WTC11 (cell line): ENCODE results near the gene MICAL3. TPM values are rescaled to one million over a fixed set of nuclear protein-coding genes. Genes with fewer than 3 reads are reported as not detected.

Source experiments
- ATAC-seq: fragments of 200-7000 bp; cut with Tn5 transposase; 2 replicates; pipeline ENCODE4 v1.10.0; 2021; ENCODE audit warnings: mild to moderate bottlenecking, moderate library complexity
- CTCF ChIA-PET: fragments of 300-600 bp; sonication (Branson Sonifier 250); formaldehyde crosslinking; loops from one replicate; lab custom pipeline; 2021; ENCODE audit warnings: antibody characterized with exemption; lab: Charles Lee
- POLR2A ChIA-PET: fragments of 350-600 bp; sonication (Branson Sonifier 250); formaldehyde crosslinking; loops from one replicate; lab custom pipeline; 2021; ENCODE audit warnings: antibody characterized with exemption; lab: Charles Lee
- DNase-seq: peaks from one replicate; pipeline ENCODE4 v3.0.0; 2021; ENCODE audit warnings: low spot score
- H3K27ac Mint-ChIP-seq: 2 replicates; pipeline ENCODE4 v1.8.0; 2021; ENCODE audit warnings: mixed read lengths
- H3K27me3 Mint-ChIP-seq: 2 replicates; pipeline ENCODE4 v1.8.0; 2021; ENCODE audit warnings: low read depth, mild to moderate bottlenecking, moderate library complexity, mixed read lengths
- H3K36me3 Mint-ChIP-seq: 2 replicates; pipeline ENCODE4 v1.8.0; 2021; ENCODE audit warnings: mixed read lengths
- H3K4me1 Mint-ChIP-seq: 2 replicates; pipeline ENCODE4 v1.8.0; 2022; ENCODE audit warnings: mixed read lengths
- H3K4me3 Mint-ChIP-seq: 2 replicates; pipeline ENCODE4 v1.8.0; 2021; ENCODE audit warnings: mild to moderate bottlenecking, moderate library complexity, mixed read lengths
- H3K9me3 Mint-ChIP-seq: 2 replicates; pipeline ENCODE4 v1.8.0; 2021; ENCODE audit warnings: mixed read lengths
- ATF1 ChIP-seq: sonication (generic); formaldehyde crosslinking; IDR thresholded peaks from 2 replicates; pipeline ENCODE4 v1.8.1; 2023; ENCODE audit warnings: mild to moderate bottlenecking, moderate library complexity, missing genetic modification reagents
- CREM ChIP-seq: sonication (generic); formaldehyde crosslinking; IDR thresholded peaks from 2 replicates; pipeline ENCODE4 v1.8.1; 2022; ENCODE audit warnings: mild to moderate bottlenecking, missing genetic modification reagents, moderate library complexity
- ELF4 ChIP-seq: sonication (generic); formaldehyde crosslinking; IDR thresholded peaks from 2 replicates; pipeline ENCODE4 v1.8.1; 2022; ENCODE audit warnings: low read depth, mild to moderate bottlenecking, moderate library complexity, missing genetic modification reagents
- NR3C1 ChIP-seq: sonication (generic); formaldehyde crosslinking; conservative IDR thresholded peaks from 2 replicates; pipeline ENCODE4 v1.8.1; 2023; ENCODE audit warnings: low read depth, mild to moderate bottlenecking, missing genetic modification reagents
- RORB ChIP-seq: fragments of 250-450 bp; sonication (Bioruptor Pico); IDR thresholded peaks from 2 replicates; pipeline ENCODE4 v1.9.0; 2021; ENCODE audit warnings: mild to moderate bottlenecking
- SMAD4 ChIP-seq: sonication (generic); formaldehyde crosslinking; IDR thresholded peaks from 2 replicates; pipeline ENCODE4 v1.8.0; 2022; ENCODE audit warnings: mild to moderate bottlenecking, missing genetic modification reagents
- ZNF396 ChIP-seq: fragments of 250-450 bp; sonication (Bioruptor Pico); IDR thresholded peaks from 2 replicates; pipeline ENCODE4 v1.8.0; 2021; ENCODE audit warnings: mild to moderate bottlenecking, moderate library complexity, borderline replicate concordance
- total RNA-seq: library from RNA; stranded (reverse); gene quantifications from 3 replicates; pipeline ENCODE4 v1.2.3, GENCODE V29; 2021
- TF ChIP-seq, protein P1 (sequence below): sonication (generic); formaldehyde crosslinking; IDR thresholded peaks from 2 replicates; pipeline ENCODE4 v1.8.0; 2023; ENCODE audit warnings: mild to moderate bottlenecking, missing genetic modification reagents
- TF ChIP-seq, protein P2 (sequence below): sonication (generic); formaldehyde crosslinking; IDR thresholded peaks from 2 replicates; pipeline ENCODE4 v1.8.1; 2023; ENCODE audit warnings: mild to moderate bottlenecking, missing genetic modification reagents, borderline replicate concordance
- TF ChIP-seq, protein P3 (sequence below): fragments of 250-450 bp; sonication (Bioruptor Pico); IDR thresholded peaks from 2 replicates; pipeline ENCODE4 v1.9.0; 2021; ENCODE audit warnings: mild to moderate bottlenecking, borderline replicate concordance
- TF ChIP-seq, protein P4 (sequence below): sonication (generic); formaldehyde crosslinking; IDR thresholded peaks from 2 replicates; pipeline ENCODE4 v1.8.0; 2022; ENCODE audit warnings: mild to moderate bottlenecking, missing genetic modification reagents
- TF ChIP-seq, protein P5 (sequence below): fragments of 250-450 bp; sonication (Bioruptor Pico); IDR thresholded peaks from 2 replicates; pipeline ENCODE4 v2.1.2; 2022; ENCODE audit warnings: mild to moderate bottlenecking, moderate library complexity
- TF ChIP-seq, protein P6 (sequence below): sonication (generic); formaldehyde crosslinking; IDR thresholded peaks from 2 replicates; pipeline ENCODE4 v1.8.0; 2023; ENCODE audit warnings: missing genetic modification reagents, mild to moderate bottlenecking, borderline replicate concordance

Gene MICAL3
- total RNA-seq, 1 experiment from 2014 or later, result 41.2 TPM

DNA sequence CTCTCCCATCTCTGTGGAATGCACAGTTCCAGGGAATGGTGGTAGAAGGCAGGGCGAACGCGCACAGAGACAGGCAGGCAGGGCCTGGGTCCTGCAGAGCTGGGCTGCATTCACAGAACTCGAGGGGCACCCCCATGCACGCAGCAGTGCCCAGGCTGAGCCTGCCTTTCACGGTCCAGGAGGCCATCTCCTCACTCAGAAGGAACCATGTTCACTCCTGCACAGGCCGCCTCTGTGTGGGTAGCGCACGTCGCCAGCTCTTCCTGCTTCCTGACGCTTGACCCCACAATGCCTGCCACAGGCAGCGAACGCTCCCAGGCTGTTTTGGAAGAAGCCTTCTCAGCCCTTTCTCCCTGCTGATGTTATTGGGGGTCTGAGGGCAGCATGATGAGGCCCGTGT, 151.2 kb downstream of the MICAL3 start:
- H3K4me1 Mint-ChIP-seq, result no peaks in the 10 kb centered on the region
- H3K36me3 Mint-ChIP-seq, result peaks cover 29% of the 10 kb centered on the region
- no peaks in the 10 kb centered on the region for H3K9me3 Mint-ChIP-seq
- TF ChIP-seq, protein P1, sequence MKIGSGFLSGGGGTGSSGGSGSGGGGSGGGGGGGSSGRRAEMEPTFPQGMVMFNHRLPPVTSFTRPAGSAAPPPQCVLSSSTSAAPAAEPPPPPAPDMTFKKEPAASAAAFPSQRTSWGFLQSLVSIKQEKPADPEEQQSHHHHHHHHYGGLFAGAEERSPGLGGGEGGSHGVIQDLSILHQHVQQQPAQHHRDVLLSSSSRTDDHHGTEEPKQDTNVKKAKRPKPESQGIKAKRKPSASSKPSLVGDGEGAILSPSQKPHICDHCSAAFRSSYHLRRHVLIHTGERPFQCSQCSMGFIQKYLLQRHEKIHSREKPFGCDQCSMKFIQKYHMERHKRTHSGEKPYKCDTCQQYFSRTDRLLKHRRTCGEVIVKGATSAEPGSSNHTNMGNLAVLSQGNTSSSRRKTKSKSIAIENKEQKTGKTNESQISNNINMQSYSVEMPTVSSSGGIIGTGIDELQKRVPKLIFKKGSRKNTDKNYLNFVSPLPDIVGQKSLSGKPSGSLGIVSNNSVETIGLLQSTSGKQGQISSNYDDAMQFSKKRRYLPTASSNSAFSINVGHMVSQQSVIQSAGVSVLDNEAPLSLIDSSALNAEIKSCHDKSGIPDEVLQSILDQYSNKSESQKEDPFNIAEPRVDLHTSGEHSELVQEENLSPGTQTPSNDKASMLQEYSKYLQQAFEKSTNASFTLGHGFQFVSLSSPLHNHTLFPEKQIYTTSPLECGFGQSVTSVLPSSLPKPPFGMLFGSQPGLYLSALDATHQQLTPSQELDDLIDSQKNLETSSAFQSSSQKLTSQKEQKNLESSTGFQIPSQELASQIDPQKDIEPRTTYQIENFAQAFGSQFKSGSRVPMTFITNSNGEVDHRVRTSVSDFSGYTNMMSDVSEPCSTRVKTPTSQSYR, result no peak
- TF ChIP-seq, protein P2, sequence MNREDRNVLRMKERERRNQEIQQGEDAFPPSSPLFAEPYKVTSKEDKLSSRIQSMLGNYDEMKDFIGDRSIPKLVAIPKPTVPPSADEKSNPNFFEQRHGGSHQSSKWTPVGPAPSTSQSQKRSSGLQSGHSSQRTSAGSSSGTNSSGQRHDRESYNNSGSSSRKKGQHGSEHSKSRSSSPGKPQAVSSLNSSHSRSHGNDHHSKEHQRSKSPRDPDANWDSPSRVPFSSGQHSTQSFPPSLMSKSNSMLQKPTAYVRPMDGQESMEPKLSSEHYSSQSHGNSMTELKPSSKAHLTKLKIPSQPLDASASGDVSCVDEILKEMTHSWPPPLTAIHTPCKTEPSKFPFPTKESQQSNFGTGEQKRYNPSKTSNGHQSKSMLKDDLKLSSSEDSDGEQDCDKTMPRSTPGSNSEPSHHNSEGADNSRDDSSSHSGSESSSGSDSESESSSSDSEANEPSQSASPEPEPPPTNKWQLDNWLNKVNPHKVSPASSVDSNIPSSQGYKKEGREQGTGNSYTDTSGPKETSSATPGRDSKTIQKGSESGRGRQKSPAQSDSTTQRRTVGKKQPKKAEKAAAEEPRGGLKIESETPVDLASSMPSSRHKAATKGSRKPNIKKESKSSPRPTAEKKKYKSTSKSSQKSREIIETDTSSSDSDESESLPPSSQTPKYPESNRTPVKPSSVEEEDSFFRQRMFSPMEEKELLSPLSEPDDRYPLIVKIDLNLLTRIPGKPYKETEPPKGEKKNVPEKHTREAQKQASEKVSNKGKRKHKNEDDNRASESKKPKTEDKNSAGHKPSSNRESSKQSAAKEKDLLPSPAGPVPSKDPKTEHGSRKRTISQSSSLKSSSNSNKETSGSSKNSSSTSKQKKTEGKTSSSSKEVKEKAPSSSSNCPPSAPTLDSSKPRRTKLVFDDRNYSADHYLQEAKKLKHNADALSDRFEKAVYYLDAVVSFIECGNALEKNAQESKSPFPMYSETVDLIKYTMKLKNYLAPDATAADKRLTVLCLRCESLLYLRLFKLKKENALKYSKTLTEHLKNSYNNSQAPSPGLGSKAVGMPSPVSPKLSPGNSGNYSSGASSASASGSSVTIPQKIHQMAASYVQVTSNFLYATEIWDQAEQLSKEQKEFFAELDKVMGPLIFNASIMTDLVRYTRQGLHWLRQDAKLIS (CRISPR knock-in tag), result no peak
- no peak for TF ChIP-seq SMAD4 (CRISPR knock-in tag)
- no peak for TF ChIP-seq ZNF396 (CRISPR knock-in tag)
- no peak for TF ChIP-seq RORB
- no peak for TF ChIP-seq ATF1 (CRISPR knock-in tag)
- TF ChIP-seq, protein P3, sequence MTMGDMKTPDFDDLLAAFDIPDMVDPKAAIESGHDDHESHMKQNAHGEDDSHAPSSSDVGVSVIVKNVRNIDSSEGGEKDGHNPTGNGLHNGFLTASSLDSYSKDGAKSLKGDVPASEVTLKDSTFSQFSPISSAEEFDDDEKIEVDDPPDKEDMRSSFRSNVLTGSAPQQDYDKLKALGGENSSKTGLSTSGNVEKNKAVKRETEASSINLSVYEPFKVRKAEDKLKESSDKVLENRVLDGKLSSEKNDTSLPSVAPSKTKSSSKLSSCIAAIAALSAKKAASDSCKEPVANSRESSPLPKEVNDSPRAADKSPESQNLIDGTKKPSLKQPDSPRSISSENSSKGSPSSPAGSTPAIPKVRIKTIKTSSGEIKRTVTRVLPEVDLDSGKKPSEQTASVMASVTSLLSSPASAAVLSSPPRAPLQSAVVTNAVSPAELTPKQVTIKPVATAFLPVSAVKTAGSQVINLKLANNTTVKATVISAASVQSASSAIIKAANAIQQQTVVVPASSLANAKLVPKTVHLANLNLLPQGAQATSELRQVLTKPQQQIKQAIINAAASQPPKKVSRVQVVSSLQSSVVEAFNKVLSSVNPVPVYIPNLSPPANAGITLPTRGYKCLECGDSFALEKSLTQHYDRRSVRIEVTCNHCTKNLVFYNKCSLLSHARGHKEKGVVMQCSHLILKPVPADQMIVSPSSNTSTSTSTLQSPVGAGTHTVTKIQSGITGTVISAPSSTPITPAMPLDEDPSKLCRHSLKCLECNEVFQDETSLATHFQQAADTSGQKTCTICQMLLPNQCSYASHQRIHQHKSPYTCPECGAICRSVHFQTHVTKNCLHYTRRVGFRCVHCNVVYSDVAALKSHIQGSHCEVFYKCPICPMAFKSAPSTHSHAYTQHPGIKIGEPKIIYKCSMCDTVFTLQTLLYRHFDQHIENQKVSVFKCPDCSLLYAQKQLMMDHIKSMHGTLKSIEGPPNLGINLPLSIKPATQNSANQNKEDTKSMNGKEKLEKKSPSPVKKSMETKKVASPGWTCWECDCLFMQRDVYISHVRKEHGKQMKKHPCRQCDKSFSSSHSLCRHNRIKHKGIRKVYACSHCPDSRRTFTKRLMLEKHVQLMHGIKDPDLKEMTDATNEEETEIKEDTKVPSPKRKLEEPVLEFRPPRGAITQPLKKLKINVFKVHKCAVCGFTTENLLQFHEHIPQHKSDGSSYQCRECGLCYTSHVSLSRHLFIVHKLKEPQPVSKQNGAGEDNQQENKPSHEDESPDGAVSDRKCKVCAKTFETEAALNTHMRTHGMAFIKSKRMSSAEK (CRISPR knock-in tag), result no peak
- TF ChIP-seq, protein P4, sequence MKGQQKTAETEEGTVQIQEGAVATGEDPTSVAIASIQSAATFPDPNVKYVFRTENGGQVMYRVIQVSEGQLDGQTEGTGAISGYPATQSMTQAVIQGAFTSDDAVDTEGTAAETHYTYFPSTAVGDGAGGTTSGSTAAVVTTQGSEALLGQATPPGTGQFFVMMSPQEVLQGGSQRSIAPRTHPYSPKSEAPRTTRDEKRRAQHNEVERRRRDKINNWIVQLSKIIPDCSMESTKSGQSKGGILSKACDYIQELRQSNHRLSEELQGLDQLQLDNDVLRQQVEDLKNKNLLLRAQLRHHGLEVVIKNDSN (CRISPR knock-in tag), result no peak
- TF ChIP-seq, protein P5, sequence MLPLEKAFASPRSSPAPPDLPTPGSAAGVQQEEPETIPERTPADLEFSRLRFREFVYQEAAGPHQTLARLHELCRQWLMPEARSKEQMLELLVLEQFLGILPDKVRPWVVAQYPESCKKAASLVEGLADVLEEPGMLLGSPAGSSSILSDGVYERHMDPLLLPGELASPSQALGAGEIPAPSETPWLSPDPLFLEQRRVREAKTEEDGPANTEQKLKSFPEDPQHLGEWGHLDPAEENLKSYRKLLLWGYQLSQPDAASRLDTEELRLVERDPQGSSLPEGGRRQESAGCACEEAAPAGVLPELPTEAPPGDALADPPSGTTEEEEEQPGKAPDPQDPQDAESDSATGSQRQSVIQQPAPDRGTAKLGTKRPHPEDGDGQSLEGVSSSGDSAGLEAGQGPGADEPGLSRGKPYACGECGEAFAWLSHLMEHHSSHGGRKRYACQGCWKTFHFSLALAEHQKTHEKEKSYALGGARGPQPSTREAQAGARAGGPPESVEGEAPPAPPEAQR (CRISPR knock-in tag), result no peak
- no peak for TF ChIP-seq CREM (CRISPR knock-in tag)
- TF ChIP-seq, protein P6, sequence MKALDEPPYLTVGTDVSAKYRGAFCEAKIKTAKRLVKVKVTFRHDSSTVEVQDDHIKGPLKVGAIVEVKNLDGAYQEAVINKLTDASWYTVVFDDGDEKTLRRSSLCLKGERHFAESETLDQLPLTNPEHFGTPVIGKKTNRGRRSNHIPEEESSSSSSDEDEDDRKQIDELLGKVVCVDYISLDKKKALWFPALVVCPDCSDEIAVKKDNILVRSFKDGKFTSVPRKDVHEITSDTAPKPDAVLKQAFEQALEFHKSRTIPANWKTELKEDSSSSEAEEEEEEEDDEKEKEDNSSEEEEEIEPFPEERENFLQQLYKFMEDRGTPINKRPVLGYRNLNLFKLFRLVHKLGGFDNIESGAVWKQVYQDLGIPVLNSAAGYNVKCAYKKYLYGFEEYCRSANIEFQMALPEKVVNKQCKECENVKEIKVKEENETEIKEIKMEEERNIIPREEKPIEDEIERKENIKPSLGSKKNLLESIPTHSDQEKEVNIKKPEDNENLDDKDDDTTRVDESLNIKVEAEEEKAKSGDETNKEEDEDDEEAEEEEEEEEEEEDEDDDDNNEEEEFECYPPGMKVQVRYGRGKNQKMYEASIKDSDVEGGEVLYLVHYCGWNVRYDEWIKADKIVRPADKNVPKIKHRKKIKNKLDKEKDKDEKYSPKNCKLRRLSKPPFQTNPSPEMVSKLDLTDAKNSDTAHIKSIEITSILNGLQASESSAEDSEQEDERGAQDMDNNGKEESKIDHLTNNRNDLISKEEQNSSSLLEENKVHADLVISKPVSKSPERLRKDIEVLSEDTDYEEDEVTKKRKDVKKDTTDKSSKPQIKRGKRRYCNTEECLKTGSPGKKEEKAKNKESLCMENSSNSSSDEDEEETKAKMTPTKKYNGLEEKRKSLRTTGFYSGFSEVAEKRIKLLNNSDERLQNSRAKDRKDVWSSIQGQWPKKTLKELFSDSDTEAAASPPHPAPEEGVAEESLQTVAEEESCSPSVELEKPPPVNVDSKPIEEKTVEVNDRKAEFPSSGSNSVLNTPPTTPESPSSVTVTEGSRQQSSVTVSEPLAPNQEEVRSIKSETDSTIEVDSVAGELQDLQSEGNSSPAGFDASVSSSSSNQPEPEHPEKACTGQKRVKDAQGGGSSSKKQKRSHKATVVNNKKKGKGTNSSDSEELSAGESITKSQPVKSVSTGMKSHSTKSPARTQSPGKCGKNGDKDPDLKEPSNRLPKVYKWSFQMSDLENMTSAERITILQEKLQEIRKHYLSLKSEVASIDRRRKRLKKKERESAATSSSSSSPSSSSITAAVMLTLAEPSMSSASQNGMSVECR (CRISPR knock-in tag), result no peak
- TF ChIP-seq NR3C1 (CRISPR knock-in tag), result no peak
- no peak for TF ChIP-seq ELF4 (CRISPR knock-in tag)
- ChIA-PET POLR2A (no interaction called here), CTCF (interaction anchor here (0.7 to 1.7 kb wide), 2 partner anchors 19 to 45 kb away, joined by 3 to 4 read pairs; no protein-coding TSS in a partner anchor)
- ATAC-seq, result no peak
- no peak overlapping the region for H3K27ac Mint-ChIP-seq
- H3K4me3 Mint-ChIP-seq, result no peak overlapping the region
- peaks cover 62% of the 10 kb centered on the region for H3K27me3 Mint-ChIP-seq
- DNase-seq, result no peak
